Epithelial cell of proximal tubule (primary cell): Measurements from ENCODE around the gene CYTH1. TPM values are rescaled to one million over a fixed set of nuclear protein-coding genes. Genes with fewer than 3 reads are reported as not detected.

ENCODE experiments used
- DNase-seq: peaks from one replicate; pipeline ENCODE4 v3.0.0-alpha.2; 2011; ENCODE audit warnings: low read depth
- H3K4me3 ChIP-seq: 2 replicates; pipeline ENCODE4 v1.5.1; 2011; ENCODE audit warnings: low read depth, mild to moderate bottlenecking, low read length
- total RNA-seq: library from RNA; depleted of rRNA; stranded (reverse); fragments of >200 nt; gene quantifications from 2 replicates; pipeline ENCODE4 v1.2.3, GENCODE V29; 2015
- TF ChIP-seq, protein P1 (sequence below): conservative IDR thresholded peaks from 2 replicates; pipeline ENCODE4 v1.5.1; 2012; ENCODE audit warnings: low read depth, mild to moderate bottlenecking, low read length

Gene CYTH1
- total RNA-seq, 1 donor from 2014 or later: 16.8 TPM

DNA sequence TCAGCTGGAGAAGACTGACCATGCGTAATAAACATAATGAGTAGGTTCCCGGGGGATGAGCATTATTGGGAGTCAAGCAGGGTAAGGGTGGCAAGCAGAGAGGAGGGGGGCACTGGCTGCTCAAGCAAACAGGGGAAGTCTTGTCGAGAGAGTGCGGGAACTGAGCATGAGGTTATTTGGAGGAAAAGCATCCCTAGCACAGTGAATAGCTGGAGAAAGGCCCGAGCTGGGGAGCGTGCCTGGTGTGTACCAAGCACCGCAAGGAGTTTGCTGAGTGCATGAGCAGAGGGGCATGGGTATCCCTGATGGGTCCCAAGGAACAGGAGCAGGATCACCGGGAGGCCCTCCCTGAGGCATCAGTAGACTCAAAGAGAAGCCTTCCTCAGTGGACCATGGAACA, 17.2 kb downstream of the CYTH1 start:
- H3K4me3 ChIP-seq: no peak overlapping the region
- TF ChIP-seq, protein P1, sequence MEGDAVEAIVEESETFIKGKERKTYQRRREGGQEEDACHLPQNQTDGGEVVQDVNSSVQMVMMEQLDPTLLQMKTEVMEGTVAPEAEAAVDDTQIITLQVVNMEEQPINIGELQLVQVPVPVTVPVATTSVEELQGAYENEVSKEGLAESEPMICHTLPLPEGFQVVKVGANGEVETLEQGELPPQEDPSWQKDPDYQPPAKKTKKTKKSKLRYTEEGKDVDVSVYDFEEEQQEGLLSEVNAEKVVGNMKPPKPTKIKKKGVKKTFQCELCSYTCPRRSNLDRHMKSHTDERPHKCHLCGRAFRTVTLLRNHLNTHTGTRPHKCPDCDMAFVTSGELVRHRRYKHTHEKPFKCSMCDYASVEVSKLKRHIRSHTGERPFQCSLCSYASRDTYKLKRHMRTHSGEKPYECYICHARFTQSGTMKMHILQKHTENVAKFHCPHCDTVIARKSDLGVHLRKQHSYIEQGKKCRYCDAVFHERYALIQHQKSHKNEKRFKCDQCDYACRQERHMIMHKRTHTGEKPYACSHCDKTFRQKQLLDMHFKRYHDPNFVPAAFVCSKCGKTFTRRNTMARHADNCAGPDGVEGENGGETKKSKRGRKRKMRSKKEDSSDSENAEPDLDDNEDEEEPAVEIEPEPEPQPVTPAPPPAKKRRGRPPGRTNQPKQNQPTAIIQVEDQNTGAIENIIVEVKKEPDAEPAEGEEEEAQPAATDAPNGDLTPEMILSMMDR: no peak
- no peak for DNase-seq

DNA sequence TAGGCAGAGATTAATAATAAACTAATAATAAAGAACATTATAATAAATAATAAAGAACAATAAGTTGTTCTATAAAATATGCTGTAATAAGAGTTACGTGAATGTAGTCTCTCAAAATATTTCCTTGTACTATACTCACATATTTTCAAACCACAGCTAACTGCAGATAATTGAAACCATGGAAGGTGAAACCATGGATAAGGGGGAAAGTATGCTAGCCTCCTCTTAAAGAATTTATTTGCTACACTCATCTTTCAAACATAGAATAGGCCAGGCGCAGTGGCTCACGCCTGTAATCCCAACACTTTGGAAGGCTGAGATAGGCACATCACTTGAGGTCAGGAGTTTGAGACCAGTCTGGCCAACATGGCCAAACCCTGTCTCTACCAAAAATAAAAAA, 18.5 kb downstream of the CYTH1 start:
- H3K4me3 ChIP-seq: no peak overlapping the region
- TF ChIP-seq, protein P1: no peak
- DNase-seq: no peak

DNA sequence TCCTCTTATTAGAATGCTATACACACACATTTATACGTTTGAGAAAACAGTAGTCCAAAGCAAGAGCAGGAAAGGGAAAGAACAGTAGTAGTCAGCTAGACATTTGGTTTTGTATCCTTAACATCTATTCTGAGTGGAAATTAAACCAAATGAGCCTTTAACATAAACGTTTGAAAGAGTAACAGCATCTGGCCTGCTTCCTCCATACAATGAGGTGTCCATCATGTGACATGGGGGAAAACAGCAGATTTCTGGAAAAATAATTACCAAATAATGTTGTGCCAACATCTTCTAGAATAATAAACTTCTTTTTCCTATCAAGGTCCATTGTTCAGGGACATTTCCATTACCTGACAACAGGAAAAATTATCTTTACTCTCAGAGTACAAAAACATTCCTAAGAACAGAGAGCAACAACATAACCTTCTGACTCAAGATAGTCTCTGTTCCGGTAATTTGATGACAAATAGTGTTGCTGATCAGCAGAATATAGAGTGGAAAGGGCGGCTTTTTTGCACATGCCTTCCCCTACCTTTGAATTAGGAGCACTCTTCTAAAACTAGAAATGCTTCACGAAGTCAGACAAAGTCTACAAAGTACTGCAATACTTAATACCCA, 20.2 kb downstream of the CYTH1 start:
- no peak for DNase-seq
- TF ChIP-seq, protein P1: no peak
- no peak overlapping the region for H3K4me3 ChIP-seq

DNA sequence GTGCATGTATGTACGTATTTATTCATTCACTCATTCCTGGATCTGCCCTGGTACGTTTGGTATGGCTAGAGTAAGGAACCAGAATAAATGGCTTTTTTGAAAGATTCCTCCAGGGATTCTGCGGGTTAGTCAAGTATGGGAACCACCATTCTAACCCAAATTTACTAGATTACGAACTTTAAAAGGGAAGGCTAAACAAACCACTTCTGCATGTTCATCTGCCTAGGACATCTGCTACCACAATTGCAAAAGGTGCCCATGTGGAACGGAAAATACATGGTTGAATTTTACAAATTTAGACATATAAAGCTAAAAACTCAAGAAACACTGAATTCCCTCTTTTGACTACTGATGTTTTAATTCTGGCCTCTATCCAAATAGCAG, 22.1 kb downstream of the CYTH1 start:
- TF ChIP-seq, protein P1: no peak
- no peak overlapping the region for H3K4me3 ChIP-seq
- DNase-seq: no peak

DNA sequence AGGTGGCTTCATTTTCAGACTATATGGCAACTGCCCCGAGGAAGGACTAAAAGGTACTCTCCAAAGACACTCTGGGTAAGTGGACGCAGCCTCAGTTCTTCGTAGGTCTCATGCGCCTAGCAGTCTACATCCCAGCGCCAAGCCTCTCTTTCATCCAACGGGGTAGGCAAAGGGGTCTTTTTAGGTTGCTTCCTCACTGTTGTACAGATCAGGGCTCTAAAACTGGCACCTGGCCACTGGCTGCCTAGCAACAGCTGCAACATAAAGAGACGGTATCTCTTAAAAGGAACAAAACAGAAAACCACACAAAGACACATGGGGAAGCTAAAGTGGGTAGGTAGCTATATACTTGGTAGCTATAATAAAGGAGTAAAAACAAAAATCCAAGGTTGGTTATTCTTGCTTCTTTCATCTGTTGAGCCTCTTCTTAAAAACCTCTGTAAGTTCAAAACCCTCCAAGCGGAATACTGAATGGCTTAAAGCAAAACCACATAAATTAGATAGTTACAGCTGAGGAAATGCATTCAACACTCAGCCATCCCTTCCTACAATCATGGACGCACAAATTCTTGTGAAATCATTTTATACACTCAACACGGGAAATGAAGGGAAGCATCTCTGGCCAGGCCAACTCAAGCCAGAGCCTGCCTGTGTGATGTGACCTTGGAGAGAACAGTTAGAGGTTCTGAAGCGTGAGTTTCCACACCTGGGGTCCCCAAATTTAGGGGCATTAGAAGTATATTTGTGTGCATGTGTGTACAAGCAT, 22.7 kb downstream of the CYTH1 start:
- TF ChIP-seq, protein P1: no peak
- H3K4me3 ChIP-seq: no peak overlapping the region
- DNase-seq: no peak

DNA sequence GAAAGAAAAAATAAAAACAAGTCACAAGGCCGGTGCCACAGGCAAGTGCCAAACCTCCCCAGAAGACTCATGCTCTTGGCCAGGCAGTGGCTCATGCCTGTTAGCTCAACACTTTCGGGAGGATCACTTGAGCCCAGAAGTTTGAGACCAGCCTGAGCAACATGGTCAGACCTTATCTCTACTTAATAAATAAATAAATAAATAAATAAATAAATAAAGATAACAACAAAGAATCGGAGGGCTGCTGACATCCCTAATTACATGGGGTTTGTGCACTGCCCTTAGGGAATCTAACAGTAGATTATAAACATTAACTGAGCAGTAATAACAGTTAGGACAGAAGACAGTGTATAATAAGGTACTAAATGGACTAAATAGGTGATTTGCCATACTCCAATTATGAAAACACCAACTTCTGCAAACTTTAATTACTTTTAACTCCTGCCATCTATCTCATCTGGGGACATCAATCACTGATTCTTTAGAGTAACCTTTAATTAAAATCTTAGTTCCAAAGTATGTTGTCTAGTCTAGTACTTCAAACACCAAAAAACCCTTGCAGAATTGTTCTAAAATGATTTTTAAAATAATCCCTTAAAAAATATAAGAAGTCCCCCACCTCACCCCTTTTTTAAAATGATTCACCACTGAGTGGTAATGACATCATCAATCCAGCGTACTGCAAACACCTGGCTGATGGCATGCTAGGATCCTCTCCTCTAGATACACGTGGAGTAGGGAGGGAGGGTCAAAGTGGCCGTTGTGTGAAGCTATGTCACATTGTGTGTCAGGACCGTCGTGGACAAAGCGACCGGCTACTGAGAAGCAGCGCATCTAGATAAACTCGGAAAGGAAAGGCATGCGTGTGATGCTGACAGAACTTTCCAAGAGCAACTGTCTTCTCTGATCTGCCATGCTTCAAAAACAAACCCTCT, 28.5 kb downstream of the CYTH1 start:
- H3K4me3 ChIP-seq: no peak overlapping the region
- TF ChIP-seq, protein P1: no peak
- no peak for DNase-seq
